ENCODE measurements around the gene VDAC1.
"Not testable (repeated sequence)": the region's sequence is repeated elsewhere in the genome, so short reads cannot be mapped to it uniquely, and the experiment has no call there.

Gene VDAC1, protein sequence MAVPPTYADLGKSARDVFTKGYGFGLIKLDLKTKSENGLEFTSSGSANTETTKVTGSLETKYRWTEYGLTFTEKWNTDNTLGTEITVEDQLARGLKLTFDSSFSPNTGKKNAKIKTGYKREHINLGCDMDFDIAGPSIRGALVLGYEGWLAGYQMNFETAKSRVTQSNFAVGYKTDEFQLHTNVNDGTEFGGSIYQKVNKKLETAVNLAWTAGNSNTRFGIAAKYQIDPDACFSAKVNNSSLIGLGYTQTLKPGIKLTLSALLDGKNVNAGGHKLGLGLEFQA

DNA sequence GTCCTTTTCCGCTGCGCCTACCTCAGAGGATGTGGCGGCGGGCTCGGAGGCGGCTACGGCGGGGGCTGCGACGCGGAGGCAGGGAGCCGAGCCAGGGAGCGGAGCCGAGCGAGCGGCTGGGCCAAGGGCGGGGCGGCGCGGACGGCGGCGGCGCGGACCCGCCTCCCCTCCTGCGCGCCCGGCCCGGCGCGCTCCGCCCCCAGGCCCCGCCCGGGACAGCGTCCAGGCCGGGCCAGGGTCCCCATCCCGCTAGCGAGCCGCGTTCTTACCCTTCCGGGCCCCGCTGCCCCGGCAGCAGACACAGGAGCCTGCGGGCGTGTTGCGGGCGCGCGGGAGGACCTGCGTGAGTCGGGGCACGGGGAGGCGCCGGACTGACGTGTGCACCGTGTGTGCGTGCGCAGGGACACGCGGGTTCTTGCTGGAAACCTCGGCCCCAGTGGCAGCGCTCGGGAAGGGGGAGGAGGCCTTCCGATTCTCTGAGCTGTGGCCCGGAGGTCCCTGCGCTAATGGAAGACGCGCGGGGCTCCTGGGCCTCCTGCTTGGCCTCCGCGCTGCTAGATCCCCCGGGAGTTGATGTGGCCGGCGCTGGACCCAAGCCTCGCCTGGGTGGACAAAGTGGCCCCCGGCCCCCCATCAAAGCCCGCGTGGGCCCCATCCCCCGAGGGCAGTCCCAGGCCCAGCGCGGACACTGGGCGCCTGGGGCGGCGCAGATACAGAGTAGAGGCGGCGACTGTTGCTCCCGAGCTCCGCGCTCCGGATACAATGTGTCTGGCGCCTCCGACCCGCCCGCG lies at the start of gene VDAC1:
Gene VDAC1 (minus strand): TSS at position 350 of the 791 bp plus-strand sequence. CDS start 11,963 bp downstream, outside the sequence.
- DNase-seq (ENCODE audit: low read depth): peak; percentile 52

DNA sequence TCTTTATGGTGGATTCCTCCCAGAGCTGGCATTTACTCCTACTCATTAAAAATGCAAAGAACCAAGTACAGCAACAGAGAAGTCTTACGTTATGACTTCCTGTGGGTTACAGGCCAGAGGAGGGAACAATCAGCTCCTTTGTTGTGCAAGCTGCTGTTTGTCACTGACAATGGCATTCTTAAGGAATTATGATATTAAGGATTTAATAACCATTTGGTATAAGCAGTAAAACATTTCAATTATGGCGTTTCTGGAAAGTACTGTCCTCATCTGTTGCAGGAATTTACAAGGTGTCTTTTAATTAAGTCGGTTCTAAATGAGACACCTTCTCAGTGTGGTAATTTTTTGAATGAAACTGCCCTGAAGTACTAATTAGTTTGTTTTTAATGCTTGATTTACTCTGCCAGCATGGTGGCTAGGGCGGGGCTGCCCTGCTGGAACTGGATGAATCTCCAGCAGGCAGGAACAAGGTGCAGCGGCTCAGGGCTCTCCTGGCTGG lies 49.1 kb upstream of the VDAC1 start:
- no peak for DNase-seq (ENCODE audit: low read depth)

DNA sequence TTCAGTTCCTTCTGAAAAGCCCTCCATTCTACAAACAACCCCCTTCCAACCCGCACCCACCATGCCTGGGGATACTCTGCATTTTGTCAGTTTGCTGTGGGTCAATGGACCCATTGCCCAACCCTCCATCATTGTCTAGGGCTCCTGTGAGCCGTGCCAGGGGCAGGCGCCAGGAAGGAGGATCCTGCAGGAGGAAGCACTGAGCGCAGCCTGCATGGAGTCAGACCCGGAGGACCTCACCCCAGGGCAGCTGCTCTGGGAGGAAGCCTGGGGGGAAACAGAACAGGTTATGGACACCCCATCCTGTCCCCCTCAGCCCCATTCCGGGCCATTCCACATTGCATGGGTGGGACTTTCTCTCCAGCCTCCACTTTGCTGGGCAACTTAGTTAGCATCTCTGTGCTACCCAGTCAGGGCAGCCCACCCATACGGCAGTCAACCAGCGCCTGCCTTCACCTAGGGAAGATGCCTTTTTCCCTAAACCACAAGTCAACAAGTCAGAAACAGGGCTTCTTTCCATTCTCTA lies 48.6 kb upstream of the VDAC1 start:
- DNase-seq (ENCODE audit: low read depth): no peak

DNA sequence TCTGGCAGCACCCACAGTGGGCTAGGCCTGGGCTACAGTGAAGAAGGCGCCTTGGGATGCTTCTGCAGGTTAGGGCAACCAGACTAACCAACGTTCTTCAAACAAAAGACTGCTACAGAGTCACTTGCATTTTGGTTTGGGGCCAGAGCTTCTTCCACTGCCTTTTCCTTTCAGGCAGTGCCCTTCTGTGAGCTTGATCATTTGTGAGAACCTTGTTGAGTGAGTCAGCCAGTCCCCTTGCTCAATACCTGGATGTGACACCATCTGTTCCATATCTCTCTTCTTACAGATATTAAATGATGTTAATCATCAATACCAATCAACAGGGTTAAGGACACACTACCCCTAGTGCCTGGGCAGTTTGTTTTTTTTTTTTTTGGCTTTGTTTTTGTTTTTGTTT lies 46.5 kb upstream of the VDAC1 start:
- DNase-seq (ENCODE audit: low read depth): no peak

DNA sequence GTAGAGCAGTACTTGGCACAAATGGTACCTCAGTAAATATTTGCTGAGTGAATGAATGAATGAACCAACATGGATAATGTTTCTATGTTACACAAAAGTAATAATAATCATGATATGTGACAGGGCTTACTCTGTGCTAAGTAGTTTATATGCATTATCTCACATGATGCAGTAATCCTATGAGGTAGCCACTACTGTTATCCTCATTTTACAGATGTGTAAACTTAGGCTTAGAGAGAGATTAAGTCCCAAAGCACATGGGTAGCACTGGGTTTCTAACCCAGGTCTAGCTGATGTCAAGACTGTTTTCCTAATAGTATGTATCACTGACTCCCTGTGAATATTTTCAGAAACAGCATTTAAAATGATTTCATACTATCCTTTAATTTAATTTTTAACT lies 44.1 kb upstream of the VDAC1 start:
- DNase-seq (ENCODE audit: low read depth): no peak

DNA sequence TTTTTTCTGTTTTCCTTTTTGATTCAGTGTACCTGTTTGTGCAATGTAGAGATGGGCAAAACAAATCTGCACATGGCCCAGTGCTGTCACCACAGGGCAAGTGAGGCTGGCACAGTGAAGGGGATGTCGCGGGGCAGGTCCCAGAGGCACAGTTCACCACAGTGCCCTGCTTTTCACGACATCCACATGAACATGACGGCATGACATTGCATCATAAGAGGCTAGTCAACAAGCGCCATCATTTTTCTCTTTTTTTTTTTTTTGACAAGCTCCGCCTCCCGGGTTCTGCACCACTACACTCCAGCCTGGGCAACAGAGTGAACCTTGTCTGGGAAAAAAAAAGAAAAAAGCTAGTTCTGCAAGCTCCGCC lies 42.9 kb upstream of the VDAC1 start:
- no peak for DNase-seq (ENCODE audit: low read depth)

DNA sequence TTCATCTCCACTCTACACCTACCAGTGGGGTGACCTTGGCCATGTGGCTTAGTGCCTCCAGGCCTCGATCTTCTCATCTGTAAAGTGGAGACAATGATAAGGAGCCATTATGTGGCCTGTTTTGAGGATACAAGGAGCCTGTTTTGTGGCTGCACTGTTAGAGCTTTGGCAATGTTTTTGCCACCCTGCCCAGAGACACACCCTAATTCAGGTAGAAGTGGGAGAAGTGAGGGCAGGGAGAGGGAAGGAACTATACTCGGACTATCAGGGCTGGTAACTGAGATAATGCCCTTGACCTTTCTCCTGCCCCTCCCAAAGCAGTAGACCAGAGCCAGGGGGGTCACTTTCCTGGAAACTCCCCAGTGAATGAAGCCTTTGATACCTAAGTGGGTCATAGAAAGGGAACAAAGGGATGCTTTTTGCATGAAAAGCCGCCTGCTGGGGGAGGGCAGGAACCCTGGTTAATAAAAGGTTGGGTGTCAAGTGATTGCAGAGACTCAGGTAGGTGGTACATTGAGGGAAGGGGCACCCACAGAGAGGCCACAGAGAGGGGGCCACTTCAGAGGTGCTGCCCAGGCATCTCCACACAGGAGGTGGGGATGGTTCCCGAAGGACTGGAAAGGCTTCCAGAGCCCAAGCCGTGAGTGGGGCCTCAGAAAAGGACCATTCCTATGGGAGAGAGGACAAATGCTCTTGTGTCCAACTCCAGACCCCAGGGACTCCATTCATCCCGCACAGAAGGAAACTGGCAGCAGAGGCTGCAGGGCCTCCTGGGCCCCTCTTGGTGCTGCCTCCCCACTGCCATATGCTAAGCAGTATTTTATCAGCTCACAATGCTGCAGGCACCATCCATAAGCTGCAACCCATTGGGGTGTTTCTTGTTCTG lies 42.3 kb upstream of the VDAC1 start:
- no peak for DNase-seq (ENCODE audit: low read depth)

DNA sequence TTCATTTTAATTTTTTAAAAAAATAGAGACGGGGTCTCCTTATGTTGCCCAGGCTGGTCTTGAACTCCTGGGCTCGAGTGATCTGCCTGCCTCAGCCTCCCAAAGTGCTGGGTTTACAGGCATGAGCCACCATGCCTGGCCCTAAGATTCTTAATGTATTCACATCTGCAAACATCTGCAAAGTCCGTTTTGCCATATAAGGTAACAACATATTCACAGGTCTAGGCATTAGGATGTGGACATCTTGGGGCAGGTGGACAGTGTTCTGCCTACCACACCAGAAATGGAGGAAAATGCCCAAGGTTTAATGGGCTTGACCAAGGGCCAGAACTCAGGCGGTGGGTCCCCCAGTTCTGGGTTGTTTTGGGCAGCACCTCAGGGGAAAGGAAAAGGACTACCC lies 41.6 kb upstream of the VDAC1 start:
- DNase-seq (ENCODE audit: low read depth): no peak

DNA sequence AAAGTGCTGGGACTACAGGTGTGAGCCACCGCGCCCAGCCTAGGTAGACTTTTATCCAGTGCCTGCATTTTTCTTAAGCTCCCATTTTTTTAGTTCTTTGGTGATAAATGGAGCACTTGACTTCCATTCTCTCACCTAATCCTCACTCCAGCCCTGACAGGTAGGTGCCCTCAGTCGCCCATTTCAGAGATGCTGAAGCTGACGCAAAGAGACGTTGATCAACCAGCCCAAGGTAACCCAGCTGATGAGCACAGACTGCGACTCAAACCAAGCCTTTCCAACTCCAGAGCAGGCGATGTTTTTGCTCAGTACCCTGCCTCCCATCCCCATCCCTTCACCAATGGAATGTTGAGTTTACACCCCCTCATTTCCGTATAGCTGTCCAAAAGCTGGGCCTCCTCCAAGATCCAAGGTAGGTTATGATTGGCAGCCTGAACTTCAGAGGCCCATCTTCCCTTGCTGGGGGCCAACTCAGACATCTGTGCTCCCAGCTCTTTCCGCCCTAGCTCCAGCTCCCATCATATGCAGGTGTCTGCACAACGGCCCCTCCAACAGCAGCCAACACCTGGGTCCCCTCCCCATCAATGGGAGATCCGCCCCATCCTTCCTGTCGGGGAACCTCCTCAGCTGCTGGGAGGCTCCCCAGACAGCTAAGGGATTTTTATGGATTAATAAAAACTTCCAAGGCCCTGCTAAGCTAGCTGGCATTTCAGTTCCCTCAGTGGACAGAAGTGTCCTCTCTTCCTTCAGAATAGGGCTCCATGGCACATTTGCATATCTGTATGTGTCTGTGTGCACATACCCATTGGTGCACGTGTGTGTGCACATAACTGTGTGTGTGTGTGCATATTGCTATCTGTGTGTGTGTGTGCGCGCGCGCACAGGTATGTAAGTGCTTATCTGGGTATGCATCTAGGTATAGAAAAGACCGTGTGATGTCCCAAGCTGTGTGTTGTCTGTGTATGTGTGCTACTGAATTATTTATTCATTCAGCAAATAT lies 39.3 kb upstream of the VDAC1 start:
- DNase-seq (ENCODE audit: low read depth): no peak

DNA sequence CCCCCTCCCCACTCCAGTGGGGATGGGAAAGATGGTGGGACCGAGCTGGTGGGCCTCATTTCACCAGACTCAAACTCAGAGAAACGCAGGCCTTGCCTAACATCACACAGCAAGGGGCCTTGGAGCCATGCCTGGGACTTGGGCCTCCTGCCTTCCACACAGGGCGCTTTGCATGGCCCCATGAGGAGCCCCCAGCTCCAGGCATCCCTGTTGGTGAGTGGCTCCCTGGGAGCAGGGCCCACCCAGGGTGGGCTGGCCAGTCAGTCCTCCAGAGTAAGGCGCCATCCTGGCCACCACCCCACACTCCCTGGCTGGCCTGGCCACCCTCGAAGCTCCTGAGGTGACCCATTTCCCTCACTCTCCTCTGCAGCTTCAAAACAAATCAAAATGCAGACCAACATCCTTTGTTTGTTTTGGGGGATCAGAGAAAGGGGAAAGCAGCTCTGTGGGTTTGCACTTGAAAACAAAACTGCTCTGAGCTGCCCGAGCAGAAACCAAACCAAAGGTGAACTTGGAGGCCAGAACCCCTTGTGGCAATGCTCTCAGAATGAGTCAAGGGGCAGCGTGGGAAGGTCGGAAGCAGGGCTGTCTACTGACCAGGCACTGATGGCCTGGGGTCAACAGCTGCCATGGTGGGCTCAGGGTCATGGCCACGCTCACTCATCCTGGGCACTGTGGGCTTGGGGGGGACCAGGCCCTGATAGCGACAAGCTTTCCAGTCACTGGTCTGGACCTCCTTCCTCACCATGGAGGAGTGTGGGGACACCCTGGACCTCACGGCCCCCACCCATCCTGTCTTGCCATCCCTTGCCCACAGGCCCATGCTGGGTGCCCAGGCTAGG lies 37.0 kb upstream of the VDAC1 start:
- DNase-seq (ENCODE audit: low read depth): no peak

DNA sequence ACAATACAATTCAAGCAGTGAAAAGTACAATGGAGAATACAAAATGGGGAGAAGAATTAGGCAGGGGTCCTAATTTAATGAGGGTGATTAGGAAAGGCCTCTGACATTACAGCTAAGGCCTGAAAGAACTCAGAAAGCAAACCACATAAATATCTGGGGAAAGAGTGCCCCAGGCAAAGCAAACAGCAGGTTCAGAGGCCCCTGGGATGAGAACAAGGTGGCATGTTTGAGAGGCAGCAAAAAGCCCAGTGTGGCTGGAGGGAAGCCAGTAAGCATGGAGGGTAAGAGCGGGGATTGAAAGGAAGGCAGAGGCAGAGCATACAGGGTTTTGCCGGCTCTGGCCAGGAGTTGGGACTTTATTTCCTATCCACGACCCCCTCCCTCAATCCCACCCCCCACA lies 33.4 kb upstream of the VDAC1 start:
- no peak for DNase-seq (ENCODE audit: low read depth)

DNA sequence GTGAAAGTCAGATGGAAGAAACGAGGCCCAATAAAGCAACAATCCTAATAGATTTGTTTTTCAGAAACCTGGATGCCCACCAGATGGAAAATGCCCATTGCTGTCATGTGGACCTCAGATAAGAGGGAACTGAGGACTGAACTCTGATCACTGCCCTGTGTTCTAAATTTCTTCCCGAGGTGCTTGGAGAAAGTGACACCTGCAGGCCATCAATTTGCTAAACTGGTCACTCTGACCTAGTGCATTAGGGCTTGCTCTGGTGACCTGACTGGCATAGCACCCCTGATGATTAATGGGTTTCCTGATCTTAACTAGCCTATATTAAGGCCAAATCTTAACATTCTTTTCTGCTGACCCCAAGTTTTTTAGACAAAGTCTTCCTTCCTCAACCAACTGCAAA lies 32.4 kb upstream of the VDAC1 start:
- DNase-seq (ENCODE audit: low read depth): no peak

DNA sequence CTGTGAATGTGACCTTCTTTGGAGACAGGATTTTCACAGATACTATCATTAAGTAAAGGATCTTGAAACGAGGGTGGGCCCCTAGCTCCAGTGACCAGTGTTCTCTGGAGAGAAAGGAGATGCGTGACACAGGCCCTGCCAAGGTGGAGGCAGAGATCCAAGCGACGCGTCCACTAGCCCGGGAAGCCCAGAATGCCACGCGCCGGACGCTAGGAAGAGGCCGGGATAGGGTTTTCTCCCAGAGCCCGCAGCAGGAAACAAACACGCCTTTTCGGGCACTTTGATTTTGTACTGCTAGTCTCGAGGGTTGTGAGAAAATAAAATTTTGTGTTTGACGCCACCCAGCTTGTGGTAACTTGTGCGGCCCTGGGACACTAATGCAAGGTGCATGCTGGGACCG lies 29.6 kb upstream of the VDAC1 start:
- DNase-seq (ENCODE audit: low read depth): no peak

DNA sequence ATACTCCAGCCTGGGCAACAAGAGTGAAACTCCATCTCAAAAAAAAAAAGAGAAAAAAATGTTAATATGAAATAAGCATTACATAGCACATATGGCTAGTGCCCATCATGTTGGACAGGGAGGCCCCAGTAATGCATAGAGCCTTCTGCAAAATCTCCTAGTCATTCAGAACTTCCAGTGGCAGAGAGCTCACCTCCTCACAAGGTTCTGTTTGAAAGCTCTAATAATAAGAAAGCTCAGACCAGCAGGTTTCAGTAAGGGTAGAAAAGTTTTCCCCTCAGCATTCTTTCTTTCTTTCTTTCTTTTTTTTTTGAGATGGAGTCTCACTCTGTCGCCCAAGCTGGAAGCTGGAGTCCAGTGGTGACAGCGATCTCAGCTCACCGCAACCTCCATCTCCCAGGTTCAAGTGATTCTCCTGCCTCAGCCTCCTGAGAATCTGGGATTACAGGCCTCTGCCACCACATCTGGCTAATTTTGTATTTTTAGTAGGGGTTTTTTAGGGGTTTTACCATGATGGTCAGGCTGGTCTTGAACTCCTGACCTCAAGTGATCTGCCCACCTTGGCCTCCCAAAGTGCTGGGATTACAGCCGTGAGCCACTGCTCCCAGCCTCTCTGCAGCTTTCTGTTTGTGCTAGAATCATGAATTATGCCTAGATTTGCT lies 25.7 kb upstream of the VDAC1 start:
- DNase-seq (ENCODE audit: low read depth): not testable (repeated sequence)

DNA sequence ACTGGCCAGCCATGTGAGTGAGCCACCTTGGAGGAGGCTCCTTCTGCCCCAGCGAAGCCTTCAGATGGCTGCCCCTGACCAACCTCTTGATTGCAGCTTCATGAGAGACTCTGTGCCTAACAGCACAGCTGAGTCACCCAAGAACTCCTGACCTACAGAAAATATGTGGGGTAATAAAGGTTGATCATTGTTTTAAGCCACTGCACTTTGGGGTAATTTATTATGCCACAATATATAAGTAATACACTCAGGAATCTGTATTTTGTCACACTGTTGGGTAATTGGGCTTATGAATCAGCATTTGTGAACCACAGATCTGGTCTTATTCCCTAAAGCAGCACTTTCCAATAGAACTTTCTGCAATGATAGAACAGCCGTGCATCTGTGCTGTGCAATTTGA lies 24.4 kb upstream of the VDAC1 start:
- DNase-seq (ENCODE audit: low read depth): peak; percentile 14

DNA sequence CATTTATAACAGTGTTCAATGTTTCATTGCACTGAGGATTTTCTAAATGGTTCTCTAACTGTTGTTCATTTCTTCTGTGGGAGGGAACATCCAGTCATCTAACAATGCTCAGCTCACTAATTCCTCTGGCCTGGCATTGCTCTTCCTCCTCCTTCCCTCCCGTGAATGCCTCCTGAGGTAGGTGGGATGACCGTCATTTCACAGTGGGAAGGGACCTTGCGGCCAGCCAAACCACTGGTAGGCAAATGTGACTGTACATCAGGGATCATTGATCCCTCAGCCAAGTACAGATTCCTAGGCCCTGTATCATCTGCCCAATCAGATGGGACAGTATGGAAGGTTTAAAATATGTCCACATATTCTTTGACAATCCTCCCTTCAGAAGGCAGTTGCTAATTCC lies 23.7 kb upstream of the VDAC1 start:
- DNase-seq (ENCODE audit: low read depth): no peak

DNA sequence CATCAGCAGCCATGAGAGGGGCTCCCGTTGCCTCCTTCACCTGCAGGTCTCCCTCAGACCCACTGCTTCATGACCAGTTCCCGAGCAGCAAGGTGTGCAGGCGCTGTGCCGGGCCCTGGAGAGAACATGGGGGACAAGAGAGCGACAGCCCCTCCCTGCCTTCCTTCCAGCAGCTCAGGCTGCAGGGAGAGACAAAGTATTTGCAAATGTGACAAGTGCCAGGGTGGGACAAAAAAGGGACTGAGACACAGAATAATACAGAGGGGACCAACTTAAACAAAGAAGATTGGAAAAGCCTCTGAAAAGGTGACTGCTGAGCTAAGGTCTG lies 22.5 kb upstream of the VDAC1 start:
- no peak for DNase-seq (ENCODE audit: low read depth)

DNA sequence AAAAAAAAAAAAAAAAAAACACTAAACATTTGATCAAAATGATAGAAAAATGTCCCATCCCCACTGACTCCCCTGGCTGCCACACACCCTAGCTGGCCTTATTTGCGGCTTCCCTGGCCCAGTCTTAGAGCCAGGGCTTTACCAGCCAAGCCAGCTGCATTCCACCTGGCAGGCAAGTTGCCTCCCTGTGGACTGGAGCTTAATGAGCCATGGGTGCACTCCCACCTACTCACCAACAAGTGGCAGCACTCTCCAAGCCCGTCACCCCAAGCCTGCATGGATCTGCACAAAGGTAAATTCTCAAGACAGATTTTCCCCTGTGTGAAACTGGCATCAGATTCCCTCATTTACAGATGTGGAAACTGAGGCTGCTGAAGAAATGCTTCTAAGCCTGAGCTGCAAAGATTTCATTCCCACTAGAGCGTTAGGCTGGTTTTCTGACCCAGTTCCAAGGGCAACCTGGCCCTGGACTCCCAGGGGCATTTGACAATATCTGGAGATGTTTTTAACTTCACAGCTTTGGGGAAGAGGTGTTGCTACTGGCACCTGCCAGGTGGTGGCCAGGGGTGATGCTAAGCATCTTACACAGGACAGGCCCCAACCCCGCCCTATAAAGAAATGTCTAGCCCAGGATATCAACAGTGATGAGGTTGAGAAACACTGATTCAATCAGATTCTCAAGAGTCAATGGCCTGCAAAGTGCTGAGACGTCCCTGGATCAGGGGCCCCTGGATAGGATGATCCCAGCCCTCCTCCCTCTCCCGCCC lies 21.9 kb upstream of the VDAC1 start:
- DNase-seq (ENCODE audit: low read depth): no peak

DNA sequence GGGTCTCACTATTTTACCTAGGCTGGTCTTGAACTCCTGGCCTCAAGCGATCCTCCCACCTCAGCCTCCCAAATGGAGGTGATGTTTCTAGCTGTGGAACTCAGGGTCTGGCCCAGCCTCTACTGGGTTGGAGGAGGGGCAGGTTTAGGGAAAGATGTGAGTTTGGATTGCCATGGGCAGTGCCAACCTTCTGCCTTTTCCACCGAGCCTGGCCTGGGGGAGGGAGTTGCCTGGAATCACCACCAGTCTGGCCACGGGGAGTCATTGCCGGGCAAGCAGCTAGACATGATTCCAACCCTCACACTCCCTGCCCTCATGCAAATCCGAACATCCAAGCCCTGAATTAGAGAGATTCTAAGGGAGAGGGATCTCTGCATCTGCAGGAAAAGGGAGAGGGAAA lies 21.0 kb upstream of the VDAC1 start:
- no peak for DNase-seq (ENCODE audit: low read depth)
